GM12873 (cell line): ENCODE data around the gene ADM5.

Source experiments
- CTCF ChIP-seq: IDR thresholded peaks from 2 replicates; pipeline ENCODE4 v1.5.1; 2012; ENCODE audit warnings: low read depth, mild to moderate bottlenecking, moderate library complexity, low read length, control low read depth; ENCODE audit not compliant: insufficient read depth; ENCODE audit errors: missing control alignments

Gene ADM5

GRCh38 chr19:49699364-49699763 lies 10.0 kb downstream of the ADM5 start:
- TF ChIP-seq CTCF: no peak

- no peak for TF ChIP-seq CTCF
These were observed 11.2 kb downstream of the ADM5 start for GRCh38 chr19:49700563-49700962.

GRCh38 chr19:49701271-49701786 lies 11.9 kb downstream of the ADM5 start:
- TF ChIP-seq CTCF: no peak

- TF ChIP-seq CTCF: no peak
These were observed 15.7 kb downstream of the ADM5 start for GRCh38 chr19:49704888-49705642.

- no peak for TF ChIP-seq CTCF
These were observed 16.5 kb downstream of the ADM5 start for GRCh38 chr19:49705919-49706318.

GRCh38 chr19:49710372-49710951 lies 21.1 kb downstream of the ADM5 start:
- TF ChIP-seq CTCF: no peak

GRCh38 chr19:49712397-49712859 lies 23.0 kb downstream of the ADM5 start:
- no peak for TF ChIP-seq CTCF
